Camera-type eye (tissue), 1 donor: ENCODE data around the gene CHP2. TPM values are rescaled to one million over a fixed set of nuclear protein-coding genes. Genes with fewer than 3 reads are reported as not detected.

ENCODE experiments used
- total RNA-seq: library from RNA; depleted of rRNA; stranded (reverse); fragments of >200 nt; gene quantifications from one replicate; pipeline ENCODE4 v1.2.3, GENCODE V29; 2014

The CHP2 gene
- total RNA-seq, result 0.49 TPM

DNA sequence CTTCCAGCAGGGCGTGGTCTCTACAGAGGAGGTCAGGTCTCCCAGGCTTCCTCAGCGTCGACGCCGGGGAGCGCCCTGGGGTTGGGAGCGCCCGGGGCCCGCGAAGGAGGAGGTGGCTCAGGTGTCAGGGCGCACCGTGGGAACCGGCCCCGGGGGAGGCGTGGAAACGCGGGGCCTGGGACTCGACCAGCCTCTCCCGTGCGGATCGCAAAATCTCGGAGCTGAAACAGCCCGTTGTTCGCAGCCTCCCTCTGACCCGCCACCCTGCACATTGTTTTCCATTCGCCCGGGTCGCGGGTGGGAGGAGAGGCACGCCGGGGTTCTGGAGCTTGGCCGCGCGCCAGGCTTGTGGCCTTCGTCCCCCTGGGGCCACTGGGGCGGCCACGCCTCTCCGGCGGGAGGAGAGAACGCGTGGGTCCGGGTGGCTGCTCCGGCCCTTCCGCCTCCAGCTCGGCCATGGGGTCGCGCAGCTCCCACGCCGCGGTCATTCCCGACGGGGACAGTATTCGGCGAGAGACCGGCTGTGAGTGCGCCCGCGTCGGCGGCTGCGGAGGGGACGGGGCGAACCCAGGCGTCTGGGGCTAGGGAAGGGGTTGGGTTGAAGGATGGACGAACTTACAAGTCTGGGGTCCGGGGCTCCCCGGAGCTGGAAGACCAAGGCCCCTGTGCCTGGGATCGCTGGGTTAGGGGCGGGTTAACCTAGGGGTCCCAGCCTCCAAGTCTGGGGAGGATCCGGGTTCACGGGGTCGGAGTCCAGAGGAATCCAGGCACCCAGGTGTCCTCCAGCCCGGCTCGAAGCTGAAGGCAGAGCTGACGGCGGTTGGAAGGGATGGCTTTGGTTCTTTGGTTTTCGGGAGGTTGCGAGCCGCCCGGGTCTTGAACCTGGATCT, at the start of gene CHP2:
Gene CHP2, plus strand, starts transcription at position 433 of the 890 bp plus-strand sequence. Its CDS starts 24 bp downstream, at position 457.

DNA sequence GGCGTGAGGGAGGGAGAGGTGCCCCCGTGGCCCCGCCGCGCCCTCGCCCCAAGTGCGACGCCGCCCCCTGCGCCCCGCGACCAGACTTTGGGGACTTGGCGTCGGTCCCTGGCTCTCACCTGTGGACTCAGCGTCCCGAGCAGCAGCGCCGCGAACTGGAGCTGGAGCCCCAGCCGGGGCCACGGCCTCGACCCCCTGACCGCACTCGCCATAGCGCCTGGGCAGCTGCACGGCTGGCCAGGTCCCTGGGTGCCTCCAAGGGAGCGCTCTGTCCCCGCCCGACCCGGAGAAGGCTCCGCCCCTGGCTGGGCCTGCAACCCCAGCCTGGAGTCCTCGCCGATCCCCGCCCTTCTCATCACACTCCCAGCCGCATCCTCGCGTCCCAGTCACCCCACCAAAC, 41.9 kb upstream of the CHP2 start, which contains the start of gene ERN2:
Gene ERN2, minus strand, starts transcription at position 247 of the 400 bp plus-strand sequence. Its CDS starts 35 bp downstream, at position 212.

Other genes starting within 250 kb of the CHP2 start
- gene GGA2, start 244.5 kb upstream of the CHP2 start, total RNA-seq, result 163 TPM
- 32.5 TPM for gene EARS2, start 197.7 kb upstream of the CHP2 start, total RNA-seq
- 157 TPM for gene UBFD1, start 197.3 kb upstream of the CHP2 start, total RNA-seq
- 41.3 TPM for gene NDUFAB1, start 158.7 kb upstream of the CHP2 start, total RNA-seq
- 15.6 TPM for gene PALB2, start 113.7 kb upstream of the CHP2 start, total RNA-seq
- 69.8 TPM for gene DCTN5, start 113.6 kb upstream of the CHP2 start, total RNA-seq
- 9.0 TPM for gene PLK1, start 76.1 kb upstream of the CHP2 start, total RNA-seq
- gene ERN2, start 41.8 kb upstream of the CHP2 start, total RNA-seq, result 0.38 TPM
- 32.5 TPM for gene PRKCB, start 81.0 kb downstream of the CHP2 start, total RNA-seq